Measurements from ENCODE around the gene CASP6.

Gene CASP6

GRCh38 chr4:109718759-109719158 is 15.5 kb upstream of the CASP6 start:
- peaks cover 4% of the 10 kb centered on the region for H3K4me1 ChIP-seq (ENCODE audit: control insufficient read depth, insufficient read depth, low read length)
- H3K27me3 ChIP-seq (ENCODE audit: control insufficient read depth, insufficient read depth, low read length) = no peaks in the 10 kb centered on the region

GRCh38 chr4:109713500-109713899 is 10.3 kb upstream of the CASP6 start:
- Histone ChIP-seq H3K27me3 (ENCODE audit: control insufficient read depth, insufficient read depth, low read length) (no peaks in the 10 kb centered on the region), H3K9me3 (replicated peaks; ENCODE audit: low read length) (no peaks in the 10 kb centered on the region), H3K9ac (ENCODE audit: low read depth, low read length) (no peak overlapping the region), H3K4me3 (ENCODE audit: low read length) (no peak overlapping the region), H3K4me1 (ENCODE audit: control insufficient read depth, insufficient read depth, low read length) (no peaks in the 10 kb centered on the region), H3K4me2 (ENCODE audit: low read length) (no peak overlapping the region), H3K36me3 (ENCODE audit: insufficient read depth, low read length) (peaks cover 7% of the 10 kb centered on the region)

More at GRCh38 chr4:109718759-109719158, 15.5 kb upstream of the CASP6 start:
- Histone ChIP-seq H3K4me3 (ENCODE audit: low read length) (no peak overlapping the region), H3K4me2 (ENCODE audit: low read length) (no peak overlapping the region), H3K9ac (ENCODE audit: low read depth, low read length) (no peak overlapping the region), H3K36me3 (ENCODE audit: insufficient read depth, low read length) (no peaks in the 10 kb centered on the region), H3K9me3 (replicated peaks; ENCODE audit: low read length) (no peaks in the 10 kb centered on the region)

DNA sequence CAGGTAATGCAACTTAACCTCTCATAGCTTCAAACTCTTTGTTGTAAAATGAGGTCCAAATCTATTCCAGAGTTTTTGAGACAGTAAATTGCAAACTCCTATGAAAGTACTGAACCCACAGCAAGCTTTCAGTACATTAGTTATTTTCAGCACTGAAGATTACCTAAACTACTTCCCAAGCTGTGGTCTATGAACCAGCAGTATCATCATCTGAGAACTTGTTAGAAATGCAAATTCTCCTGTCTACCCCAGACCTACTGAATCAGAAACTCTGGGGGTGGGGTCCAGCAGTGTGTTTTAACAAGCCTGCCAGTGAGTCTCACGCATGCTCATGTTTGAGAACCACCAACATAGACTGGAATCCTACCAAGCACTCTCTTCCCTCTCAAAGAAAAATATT is 5.7 kb upstream of the CASP6 start:
- H3K27me3 ChIP-seq (ENCODE audit: control insufficient read depth, insufficient read depth, low read length) = no peaks in the 10 kb centered on the region
- no peak overlapping the region for H3K4me3 ChIP-seq (ENCODE audit: low read length)
- no peak overlapping the region for H3K9ac ChIP-seq (ENCODE audit: low read depth, low read length)
- peaks cover 7% of the 10 kb centered on the region for H3K36me3 ChIP-seq (ENCODE audit: insufficient read depth, low read length)
- no peaks in the 10 kb centered on the region for H3K9me3 ChIP-seq (replicated peaks; ENCODE audit: low read length)
- H3K4me1 ChIP-seq (ENCODE audit: control insufficient read depth, insufficient read depth, low read length) = no peaks in the 10 kb centered on the region
- no peak overlapping the region for H3K4me2 ChIP-seq (ENCODE audit: low read length)

DNA sequence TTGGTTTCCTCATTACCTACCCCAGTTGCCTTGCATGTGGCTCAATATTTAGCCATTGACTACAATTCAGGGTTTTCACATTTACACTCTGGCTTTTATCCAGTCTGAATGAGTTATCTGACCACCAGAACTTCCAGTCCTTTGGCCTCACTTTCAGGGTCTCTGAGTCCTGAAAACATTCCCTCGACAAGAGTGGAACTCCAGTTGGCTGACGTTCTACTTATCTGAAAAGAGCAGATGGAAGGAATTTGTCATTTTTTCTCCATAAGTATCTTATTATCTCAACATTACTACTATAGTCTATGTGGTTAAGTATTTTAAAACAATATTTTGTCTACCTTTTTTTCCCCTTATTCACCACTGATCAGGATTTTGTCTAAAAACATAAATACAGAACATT is 5.2 kb upstream of the CASP6 start:
- Histone ChIP-seq H3K4me2 (ENCODE audit: low read length) (no peak overlapping the region), H3K4me1 (ENCODE audit: control insufficient read depth, insufficient read depth, low read length) (no peaks in the 10 kb centered on the region), H3K9ac (ENCODE audit: low read depth, low read length) (no peak overlapping the region), H3K9me3 (replicated peaks; ENCODE audit: low read length) (no peaks in the 10 kb centered on the region), H3K36me3 (ENCODE audit: insufficient read depth, low read length) (peaks cover 7% of the 10 kb centered on the region), H3K27me3 (ENCODE audit: control insufficient read depth, insufficient read depth, low read length) (no peaks in the 10 kb centered on the region), H3K4me3 (ENCODE audit: low read length) (no peak overlapping the region)

GRCh38 chr4:109703664-109704361 is 568 bp upstream of the CASP6 start:
- Histone ChIP-seq H3K27me3 (ENCODE audit: control insufficient read depth, insufficient read depth, low read length) (no peaks in the 10 kb centered on the region), H3K9ac (ENCODE audit: low read depth, low read length) (peak overlapping the region; percentile 93)

DNA sequence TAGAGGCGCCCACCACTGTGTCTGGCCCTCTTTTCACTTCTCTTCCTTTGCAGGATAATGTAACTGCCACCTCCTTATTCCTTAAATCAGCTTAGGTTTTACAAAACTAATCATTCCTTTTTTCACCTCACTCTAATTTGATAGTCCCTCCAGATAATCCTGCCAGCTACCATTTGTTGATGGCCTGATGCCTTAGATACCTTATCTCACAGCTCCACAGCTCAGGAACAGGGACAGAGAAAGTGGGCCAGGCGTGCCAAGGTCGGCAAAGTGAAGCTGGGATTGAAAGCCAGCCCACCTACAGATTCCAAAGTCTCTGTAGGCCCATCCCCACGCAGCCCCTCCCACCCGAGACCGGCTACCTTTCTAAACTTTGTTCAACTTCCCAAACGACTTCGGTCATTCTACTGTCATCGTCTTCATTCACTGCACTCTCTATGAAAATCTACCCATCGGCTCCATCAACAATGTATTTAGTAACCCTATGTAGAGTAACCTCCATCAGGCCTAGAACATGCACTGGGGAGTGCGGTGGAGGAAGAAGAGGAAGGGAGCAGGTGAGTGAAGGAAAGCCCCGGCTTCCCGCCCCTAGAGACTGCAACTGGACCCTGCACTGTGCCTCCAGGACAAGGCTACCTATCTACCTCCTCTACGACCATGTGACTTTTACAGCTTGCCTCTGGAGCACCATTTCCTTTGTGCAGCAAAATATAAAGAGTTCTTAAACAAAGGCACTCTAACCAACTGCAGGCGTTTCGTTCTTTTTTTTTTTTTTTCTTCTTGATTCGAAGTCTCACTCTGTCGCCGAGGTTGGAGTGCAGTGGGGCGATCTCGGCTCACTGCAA is 1.5 kb downstream of the CASP6 start:
- no peaks in the 10 kb centered on the region for H3K27me3 ChIP-seq (ENCODE audit: control insufficient read depth, insufficient read depth, low read length)
- H3K36me3 ChIP-seq (ENCODE audit: insufficient read depth, low read length) = peaks cover 9% of the 10 kb centered on the region
- H3K4me3 ChIP-seq (ENCODE audit: low read length) = peak overlapping the region; percentile 96
- peak overlapping the region; percentile 96 for H3K4me2 ChIP-seq (ENCODE audit: low read length)
- H3K9me3 ChIP-seq (replicated peaks; ENCODE audit: low read length) = no peaks in the 10 kb centered on the region
- H3K9ac ChIP-seq (ENCODE audit: low read depth, low read length) = peak overlapping the region; percentile 93
- peaks cover 7% of the 10 kb centered on the region for H3K4me1 ChIP-seq (ENCODE audit: control insufficient read depth, insufficient read depth, low read length)

More at GRCh38 chr4:109703664-109704361, 568 bp upstream of the CASP6 start:
- H3K36me3 ChIP-seq (ENCODE audit: insufficient read depth, low read length) = no peaks in the 10 kb centered on the region
- peak overlapping the region; percentile 96 for H3K4me2 ChIP-seq (ENCODE audit: low read length)
- H3K4me3 ChIP-seq (ENCODE audit: low read length) = peak overlapping the region; percentile 96
- H3K4me1 ChIP-seq (ENCODE audit: control insufficient read depth, insufficient read depth, low read length) = peaks cover 7% of the 10 kb centered on the region
- H3K9me3 ChIP-seq (replicated peaks; ENCODE audit: low read length) = no peaks in the 10 kb centered on the region

GRCh38 chr4:109699553-109700225 is 3.6 kb downstream of the CASP6 start:
- H3K4me2 ChIP-seq (ENCODE audit: low read length) = no peak overlapping the region
- peaks cover 7% of the 10 kb centered on the region for H3K4me1 ChIP-seq (ENCODE audit: control insufficient read depth, insufficient read depth, low read length)
- H3K27me3 ChIP-seq (ENCODE audit: control insufficient read depth, insufficient read depth, low read length) = no peaks in the 10 kb centered on the region

GRCh38 chr4:109698656-109699055 is 4.6 kb downstream of the CASP6 start:
- H3K36me3 ChIP-seq (ENCODE audit: insufficient read depth, low read length) = peaks cover 16% of the 10 kb centered on the region
- H3K4me2 ChIP-seq (ENCODE audit: low read length) = no peak overlapping the region
- H3K9me3 ChIP-seq (replicated peaks; ENCODE audit: low read length) = no peaks in the 10 kb centered on the region
- no peak overlapping the region for H3K4me3 ChIP-seq (ENCODE audit: low read length)
- H3K9ac ChIP-seq (ENCODE audit: low read depth, low read length) = no peak overlapping the region
- no peaks in the 10 kb centered on the region for H3K27me3 ChIP-seq (ENCODE audit: control insufficient read depth, insufficient read depth, low read length)
- peaks cover 7% of the 10 kb centered on the region for H3K4me1 ChIP-seq (ENCODE audit: control insufficient read depth, insufficient read depth, low read length)

More at GRCh38 chr4:109699553-109700225, 3.6 kb downstream of the CASP6 start:
- H3K36me3 ChIP-seq (ENCODE audit: insufficient read depth, low read length) = peaks cover 9% of the 10 kb centered on the region
- no peak overlapping the region for H3K9ac ChIP-seq (ENCODE audit: low read depth, low read length)
- no peaks in the 10 kb centered on the region for H3K9me3 ChIP-seq (replicated peaks; ENCODE audit: low read length)
- H3K4me3 ChIP-seq (ENCODE audit: low read length) = no peak overlapping the region

DNA sequence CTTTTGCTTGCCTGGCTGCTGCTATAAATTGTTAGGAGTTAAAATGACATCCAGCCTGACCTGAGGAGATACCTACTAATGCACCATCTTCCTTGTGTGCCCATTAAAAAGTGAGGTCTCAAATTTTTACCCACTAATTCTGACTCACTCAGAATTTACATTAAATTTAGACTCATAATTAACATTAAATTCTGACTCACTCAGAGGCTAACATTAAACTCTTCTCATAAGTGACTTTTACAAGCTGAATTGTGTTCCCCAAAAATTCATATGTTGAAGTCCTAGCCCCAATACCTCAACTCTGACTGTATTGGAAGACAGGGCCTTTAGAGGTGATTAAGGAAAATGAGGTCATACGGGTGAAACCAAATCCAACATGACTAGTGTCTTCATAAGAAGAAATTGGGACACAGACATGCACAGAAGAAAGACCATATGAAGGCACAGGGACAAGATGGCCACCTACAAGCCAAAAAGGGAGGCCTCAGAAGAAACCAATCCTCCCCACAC is 11.8 kb downstream of the CASP6 start:
- Histone ChIP-seq H3K36me3 (ENCODE audit: insufficient read depth, low read length) (peaks cover 23% of the 10 kb centered on the region), H3K9ac (ENCODE audit: low read depth, low read length) (no peak overlapping the region), H3K9me3 (replicated peaks; ENCODE audit: low read length) (no peaks in the 10 kb centered on the region), H3K4me2 (ENCODE audit: low read length) (no peak overlapping the region), H3K4me1 (ENCODE audit: control insufficient read depth, insufficient read depth, low read length) (no peaks in the 10 kb centered on the region), H3K27me3 (ENCODE audit: control insufficient read depth, insufficient read depth, low read length) (no peaks in the 10 kb centered on the region), H3K4me3 (ENCODE audit: low read length) (no peak overlapping the region)

GRCh38 chr4:109690690-109691410 is 12.4 kb downstream of the CASP6 start:
- Histone ChIP-seq H3K4me3 (ENCODE audit: low read length) (no peak overlapping the region), H3K9me3 (replicated peaks; ENCODE audit: low read length) (no peaks in the 10 kb centered on the region), H3K4me2 (ENCODE audit: low read length) (no peak overlapping the region), H3K36me3 (ENCODE audit: insufficient read depth, low read length) (peaks cover 23% of the 10 kb centered on the region), H3K9ac (ENCODE audit: low read depth, low read length) (no peak overlapping the region), H3K4me1 (ENCODE audit: control insufficient read depth, insufficient read depth, low read length) (no peaks in the 10 kb centered on the region), H3K27me3 (ENCODE audit: control insufficient read depth, insufficient read depth, low read length) (no peaks in the 10 kb centered on the region)

- no peak overlapping the region for H3K4me2 ChIP-seq (ENCODE audit: low read length)
- H3K27me3 ChIP-seq (ENCODE audit: control insufficient read depth, insufficient read depth, low read length) = no peaks in the 10 kb centered on the region
- no peak overlapping the region for H3K4me3 ChIP-seq (ENCODE audit: low read length)
- no peak overlapping the region for H3K9ac ChIP-seq (ENCODE audit: low read depth, low read length)
- H3K36me3 ChIP-seq (ENCODE audit: insufficient read depth, low read length) = peaks cover 4% of the 10 kb centered on the region
- no peaks in the 10 kb centered on the region for H3K9me3 ChIP-seq (replicated peaks; ENCODE audit: low read length)
- H3K4me1 ChIP-seq (ENCODE audit: control insufficient read depth, insufficient read depth, low read length) = no peaks in the 10 kb centered on the region
Measured at GRCh38 chr4:109684727-109685126, 18.5 kb downstream of the CASP6 start.
